Measurements from ENCODE around the gene QPRT. TPM values are rescaled to one million over a fixed set of nuclear protein-coding genes. Genes with fewer than 3 reads are reported as not detected.
"Not testable (repeated sequence)": the region's sequence is repeated elsewhere in the genome, so short reads cannot be mapped to it uniquely, and the experiment has no call there.

QPRT gene
- total RNA-seq, 4 donors from 2014 or later = 16.7 to 54.3 (median 23.1) TPM

GRCh38 chr16:29708917-29709600 is 30.1 kb downstream of the QPRT start:
- no peaks in the 10 kb centered on the region for H3K36me3 ChIP-seq
- H3K4me1 ChIP-seq = no peaks in the 10 kb centered on the region
- H3K9me3 ChIP-seq = no peaks in the 10 kb centered on the region
- no peaks in the 10 kb centered on the region for H3K27me3 ChIP-seq
- DNase-seq = no peak
- TF ChIP-seq POLR2A (IDR thresholded peaks at IDR 0.05) (no peak), CTCF (IDR thresholded peaks at IDR 0.05) (no peak)
- intact Hi-C loops (cut with DNase I; ENCODE audit: low total_unique reads) = no loop called here
- no peak overlapping the region for H3K27ac ChIP-seq
- no peak overlapping the region for H3K4me3 ChIP-seq

- intact Hi-C loops (cut with DNase I; ENCODE audit: low total_unique reads); H3K9me3 ChIP-seq; H3K27ac ChIP-seq; H3K4me3 ChIP-seq; H3K4me1 ChIP-seq; H3K27me3 ChIP-seq; H3K36me3 ChIP-seq; DNase-seq: not testable (repeated sequence)
Observed at GRCh38 chr16:29709657-29710056, 30.7 kb downstream of the QPRT start.

- peak in 1 of 2 donors; percentile 37 for DNase-seq
- Histone ChIP-seq H3K9me3 (no peaks in the 10 kb centered on the region), H3K4me3 (no peak overlapping the region), H3K27ac (no peak overlapping the region), H3K4me1 (no peaks in the 10 kb centered on the region), H3K36me3 (no peaks in the 10 kb centered on the region), H3K27me3 (no peaks in the 10 kb centered on the region)
- intact Hi-C loops (cut with DNase I; ENCODE audit: low total_unique reads) = no loop called here
- TF ChIP-seq CTCF (IDR thresholded peaks at IDR 0.05) = peak; percentile 54 to 74 (median 64)
- TF ChIP-seq POLR2A (IDR thresholded peaks at IDR 0.05) = no peak
Observed at GRCh38 chr16:29710227-29711219, 31.5 kb downstream of the QPRT start.

GRCh38 chr16:29712809-29713208 is 33.8 kb downstream of the QPRT start:
- no peaks in the 10 kb centered on the region for H3K4me1 ChIP-seq
- H3K4me3 ChIP-seq = no peak overlapping the region
- no peaks in the 10 kb centered on the region for H3K27me3 ChIP-seq
- no peak overlapping the region for H3K27ac ChIP-seq
- no peaks in the 10 kb centered on the region for H3K9me3 ChIP-seq
- H3K36me3 ChIP-seq = no peaks in the 10 kb centered on the region
- TF ChIP-seq POLR2A (IDR thresholded peaks at IDR 0.05) = no peak
- no peak for TF ChIP-seq CTCF (IDR thresholded peaks at IDR 0.05)
- intact Hi-C loops (cut with DNase I; ENCODE audit: low total_unique reads) = no loop called here
- DNase-seq = no peak

- TF ChIP-seq CTCF (IDR thresholded peaks at IDR 0.05) (no peak), POLR2A (IDR thresholded peaks at IDR 0.05) (no peak)
- intact Hi-C loops (cut with DNase I; ENCODE audit: low total_unique reads) = no loop called here
- H3K4me1 ChIP-seq = no peaks in the 10 kb centered on the region
Observed at GRCh38 chr16:29714396-29714795, 35.4 kb downstream of the QPRT start.

More at GRCh38 chr16:29714396-29714795, 35.4 kb downstream of the QPRT start:
- Histone ChIP-seq H3K9me3 (no peaks in the 10 kb centered on the region), H3K4me3 (no peak overlapping the region), H3K27me3 (no peaks in the 10 kb centered on the region), H3K36me3 (no peaks in the 10 kb centered on the region), H3K27ac (no peak overlapping the region)
- no peak for DNase-seq

Data from uterus (tissue), 4 donors.